GM12801 (cell line): Measurements from ENCODE around the gene ABCC4.

ENCODE experiments used
- CTCF ChIP-seq: IDR thresholded peaks from one replicate; pipeline ENCODE4 v1.5.1; 2011; ENCODE audit warnings: control low read depth; ENCODE audit not compliant: insufficient read length; ENCODE audit errors: extremely low read depth

Gene ABCC4

DNA sequence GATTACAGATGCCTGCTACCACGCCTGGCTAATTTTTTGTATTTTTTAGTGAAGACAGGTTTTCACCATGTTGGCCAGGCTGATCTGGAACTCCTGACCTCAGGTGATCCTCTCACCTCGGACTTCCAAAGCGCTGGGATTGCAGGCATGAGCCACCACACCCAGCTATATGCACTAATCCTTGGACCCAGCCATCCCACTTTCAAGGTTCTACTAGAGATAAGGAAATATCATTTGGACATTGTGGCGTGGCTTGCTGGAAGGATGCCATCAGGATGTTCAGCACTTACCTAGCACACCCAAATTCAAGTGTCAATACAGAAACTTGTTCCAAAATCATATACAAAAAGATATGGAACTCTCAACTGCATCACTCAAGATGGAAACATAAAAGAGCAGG, 136.4 kb downstream of the ABCC4 start:
- TF ChIP-seq CTCF, result no peak

DNA sequence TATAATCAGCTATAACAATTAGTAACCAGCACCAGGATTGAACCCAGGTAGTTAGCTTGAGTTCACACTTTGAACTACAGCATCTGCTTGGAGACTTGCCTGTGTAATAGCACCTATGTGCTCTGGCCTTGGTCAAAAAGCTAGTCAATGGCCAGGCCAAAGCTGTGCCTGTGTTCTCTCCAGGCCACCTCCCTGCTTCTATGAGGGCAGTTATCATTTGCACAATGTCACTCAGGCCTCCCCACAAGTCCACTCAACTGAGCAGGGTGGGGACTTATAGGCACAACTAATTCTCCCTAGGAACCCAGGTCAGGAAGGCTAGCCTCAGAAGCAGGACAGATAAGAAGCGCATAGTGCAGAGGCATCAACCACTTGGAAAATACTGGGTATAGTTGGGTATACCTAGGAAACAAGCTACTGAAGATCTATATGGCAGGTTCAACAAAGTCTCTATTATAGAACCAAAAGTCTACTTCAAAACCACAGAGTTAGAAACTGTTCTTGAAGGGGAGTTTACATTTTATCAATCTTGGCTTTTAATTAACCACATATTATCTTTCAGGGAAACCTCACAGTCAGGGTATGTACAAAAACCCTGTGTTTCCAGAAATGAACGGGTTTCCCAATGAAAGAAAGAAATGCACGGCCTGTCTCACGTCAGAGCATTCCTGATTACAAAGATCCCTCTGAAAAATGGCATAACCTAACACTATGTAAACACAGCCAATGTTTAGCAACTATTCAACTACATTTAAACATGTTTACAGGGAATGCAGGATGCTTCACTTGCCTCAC, 140.9 kb downstream of the ABCC4 start:
- TF ChIP-seq CTCF, result no peak

- no peak for TF ChIP-seq CTCF
Measured at GRCh38 chr13:95159458-95159857, 141.8 kb downstream of the ABCC4 start.

DNA sequence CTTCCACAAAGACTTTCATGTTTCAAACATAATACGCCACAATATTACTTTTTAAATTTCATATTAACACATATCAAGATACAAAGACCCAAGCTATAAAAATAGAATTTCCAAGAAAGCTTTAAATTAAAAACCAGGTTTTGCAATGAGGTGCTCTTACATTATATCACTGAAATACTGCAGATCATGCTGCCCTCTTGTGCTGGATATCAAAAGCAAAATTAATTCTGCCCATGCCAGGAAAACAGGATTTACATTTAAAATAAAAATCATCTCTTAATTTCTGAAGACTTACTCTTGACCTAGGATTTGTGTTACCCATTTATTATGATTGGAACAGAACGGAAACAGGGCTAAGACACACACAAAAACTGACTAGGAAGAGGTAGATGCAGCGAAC, 145.0 kb downstream of the ABCC4 start:
- no peak for TF ChIP-seq CTCF

DNA sequence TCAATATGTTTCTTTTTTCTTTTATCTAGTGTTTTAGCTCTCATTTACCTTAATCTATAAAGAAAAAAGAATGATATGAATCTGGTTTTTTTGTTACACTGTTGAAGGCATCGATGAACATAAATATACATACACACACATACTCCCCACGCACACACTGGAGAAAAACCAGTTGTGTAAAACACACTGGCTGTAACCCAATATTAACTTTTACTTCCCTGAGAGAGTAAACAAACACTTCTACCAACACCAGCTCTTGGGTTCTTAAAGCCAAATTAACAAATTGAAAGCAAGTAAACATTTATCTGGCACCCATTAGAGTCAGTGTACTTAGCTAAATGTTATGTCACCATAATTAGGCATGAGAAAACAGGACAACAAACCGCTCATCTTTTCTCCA, 145.7 kb downstream of the ABCC4 start:
- no peak for TF ChIP-seq CTCF

GRCh38 chr13:95155093-95155492, 146.2 kb downstream of the ABCC4 start:
- no peak for TF ChIP-seq CTCF

- TF ChIP-seq CTCF, result no peak
Measured at GRCh38 chr13:95154413-95154886, 146.8 kb downstream of the ABCC4 start.
